ENCODE data around the gene TRAF3IP1.

GRCh38 chr2:238291550-238292281 is 28.6 kb upstream of the TRAF3IP1 start:
- TF ChIP-seq CTCF (IDR thresholded peaks at IDR 0.05) (no peak), EZH2 (IDR thresholded peaks at IDR 0.05) (no peak)
